B cell (primary cell): ENCODE results near the gene DCUN1D2. TPM values are rescaled to one million over a fixed set of nuclear protein-coding genes. Genes with fewer than 3 reads are reported as not detected.

Experiments
- ATAC-seq: fragments of 200-7000 bp; cut with Tn5 transposase; one replicate; pipeline ENCODE4 v1.10.0; 2021; ENCODE audit warnings: low read depth, mild to moderate bottlenecking, moderate number of reproducible peaks, moderate library complexity
- CTCF ChIA-PET: fragments of 350-600 bp; sonication (Branson Sonifier 250); formaldehyde crosslinking; loops from one replicate; lab custom pipeline; 2021; ENCODE audit warnings: antibody characterized with exemption, inconsistent platforms; lab: Charles Lee
- POLR2A ChIA-PET: fragments of 350-600 bp; sonication (Branson Sonifier 250); formaldehyde crosslinking; loops from one replicate; lab custom pipeline; 2021; ENCODE audit warnings: antibody characterized with exemption; lab: Charles Lee
- DNase-seq: peaks from one replicate; pipeline ENCODE4 v3.0.0; 2013
- H2AFZ ChIP-seq: 2 replicates; pipeline ENCODE4 v1.6.1; 2012; ENCODE audit warnings: mild to moderate bottlenecking, low read depth, low read length; ENCODE audit not compliant: insufficient read depth, poor library complexity, severe bottlenecking
- H3K27ac ChIP-seq, 2 donors: 1 replicate in 1 of 2; 2 replicates in 1 of 2; pipeline ENCODE4 v1.5.1; 2012 to 2013; ENCODE audit warnings: low read length in 2 of 2, mild to moderate bottlenecking in 2 of 2, moderate library complexity in 1 of 2
- H3K27me3 ChIP-seq, 4 experiments: fragments of 200-600 bp in 1 of 4; sonication (generic) in 1 of 4; replicated peaks in 1 of 4; 1 replicate in 2 of 4; 2 replicates in 2 of 4; pipeline versions ENCODE4 v1.6.1 to v1.7.0; 2013 to 2016; ENCODE audit warnings: low read length in 3 of 4, mild to moderate bottlenecking in 2 of 4, mixed read lengths in 1 of 4, moderate library complexity in 1 of 4; ENCODE audit not compliant: insufficient read depth in 4 of 4, control insufficient read depth in 3 of 4; ENCODE audit errors: control extremely low read depth in 1 of 4
- H3K36me3 ChIP-seq, 2 experiments: replicated peaks in 1 of 2; 1 replicate in 1 of 2; 2 replicates in 1 of 2; pipeline versions ENCODE4 v1.6.1 to v1.7.1; 2013; ENCODE audit warnings: low read length in 1 of 2; ENCODE audit not compliant: insufficient read depth in 2 of 2, control insufficient read depth in 1 of 2; ENCODE audit errors: control extremely low read depth in 1 of 2, extremely low read depth in 1 of 2
- H3K4me1 ChIP-seq, 2 donors: fragments of 200-600 bp in 1 of 2; sonication (generic) in 1 of 2; 1 replicate in 1 of 2; 2 replicates in 1 of 2; pipeline versions ENCODE4 v1.5.1 to v1.6.1; 2013 to 2017; ENCODE audit warnings: low read length in 2 of 2; ENCODE audit not compliant: control insufficient read depth in 2 of 2, insufficient read depth in 2 of 2
- H3K4me2 ChIP-seq: replicated peaks from 2 replicates; pipeline ENCODE3; 2012; ENCODE audit warnings: mild to moderate bottlenecking, low read depth, low read length; ENCODE audit not compliant: poor library complexity, severe bottlenecking
- H3K4me3 ChIP-seq, 5 experiments: fragments of 200-600 bp in 1 of 5; sonication (generic) in 1 of 5; 1 replicate in 3 of 5; 2 replicates in 2 of 5; pipeline versions ENCODE4 v1.5.1 to v1.7.0; 2011 to 2016; ENCODE audit warnings: low read length in 4 of 5, mild to moderate bottlenecking in 4 of 5, low read depth in 2 of 5, control low read depth in 1 of 5, moderate library complexity in 1 of 5; ENCODE audit not compliant: insufficient read depth in 1 of 5; ENCODE audit errors: control extremely low read depth in 1 of 5, extremely low read depth in 1 of 5
- H3K79me2 ChIP-seq: fragments of 200-600 bp; sonication (generic); one replicate; pipeline ENCODE4 v1.6.0; 2016; ENCODE audit warnings: low read length; ENCODE audit not compliant: control insufficient read depth, insufficient read depth
- H3K9ac ChIP-seq: fragments of 200-600 bp; sonication (generic); 2 replicates; pipeline ENCODE4 v1.6.1; 2017; ENCODE audit warnings: mild to moderate bottlenecking, low read length, moderate library complexity
- H3K9me3 ChIP-seq, 3 donors: one replicate each; pipeline versions ENCODE4 v1.6.1 to v1.7.1; 2013; ENCODE audit warnings: low read length in 2 of 3; ENCODE audit not compliant: control insufficient read depth in 2 of 3, insufficient read depth in 1 of 3; ENCODE audit errors: control extremely low read depth in 1 of 3
- H4K20me1 ChIP-seq: 2 replicates; pipeline ENCODE4 v1.6.0; 2012; ENCODE audit warnings: mild to moderate bottlenecking, low read length; ENCODE audit not compliant: insufficient read depth, control insufficient read depth, poor library complexity, severe bottlenecking
- H3K27ac Mint-ChIP-seq: one replicate; pipeline ENCODE4 v1.8.0; 2021; ENCODE audit warnings: mixed read lengths
- H3K27me3 Mint-ChIP-seq: one replicate; pipeline ENCODE4 v1.8.0; 2021; ENCODE audit warnings: mixed read lengths
- H3K4me1 Mint-ChIP-seq: one replicate; pipeline ENCODE4 v1.8.0; 2021; ENCODE audit warnings: mixed read lengths
- H3K4me3 Mint-ChIP-seq: one replicate; pipeline ENCODE4 v1.8.0; 2021; ENCODE audit warnings: mixed read lengths
- H3K9me3 Mint-ChIP-seq: one replicate; pipeline ENCODE4 v1.8.0; 2022; ENCODE audit warnings: mixed read lengths; ENCODE audit not compliant: insufficient read depth
- EZH2 ChIP-seq: IDR thresholded peaks from 2 replicates; pipeline ENCODE4 v1.6.1; 2012; ENCODE audit warnings: borderline replicate concordance, low read depth, mild to moderate bottlenecking, moderate library complexity, low read length; ENCODE audit not compliant: insufficient read depth, poor library complexity, severe bottlenecking
- WGBS: methylation state at CpG from one replicate; pipeline ENCODE4 v1.1.5; 2013; ENCODE audit warnings: missing lambda C conversion rate; ENCODE audit not compliant: insufficient coverage; 5-methylcytosine and 5-hydroxymethylcytosine counted together
- intact Hi-C: fragments of 100-400 bp; cut with micrococcal nuclease; formaldehyde crosslinking; loops from one replicate; pipeline ENCODE4 v1.10.0; 2022
- polyA plus RNA-seq: library from polyadenylated mRNA; depleted of rRNA; stranded (reverse); fragments of >200 nt; gene quantifications from 2 replicates; pipeline ENCODE4 v1.2.3, GENCODE V29; 2012
- total RNA-seq, 2 donors: library from RNA; stranded (reverse); fragments of 120-200 nt in 1 of 2; gene quantifications; 1 replicate in 1 of 2; 2 replicates in 1 of 2; pipeline versions ENCODE4 v1.2.3 to v1.2.4, GENCODE V29; 2013 to 2022
- TF ChIP-seq, protein P1 (sequence below): fragments of 200-600 bp; IDR thresholded peaks from one replicate; pipeline ENCODE4 v1.8.0; 2022; ENCODE audit warnings: antibody characterized with exemption, mild to moderate bottlenecking

The DCUN1D2 gene
- total and polyA plus RNA-seq, 2 donors (not counting 1 experiment from before 2014, with no cell fraction given): 15.3 to 41.3 TPM

- intact Hi-C loops: no loop called here
- Histone ChIP-seq H3K79me2 (peaks cover 13% of the 10 kb centered on the region), H3K4me2 (no peak overlapping the region), H3K27me3 (no peaks in the 10 kb centered on the region), H3K4me1 (no peaks in the 10 kb centered on the region), H3K4me3 (no peak overlapping the region), H3K9ac (no peak overlapping the region), H2AFZ (no peak overlapping the region), H3K36me3 (peaks cover 3 to 18% of the 10 kb centered on the region in 2 experiments), H4K20me1 (no peaks in the 10 kb centered on the region), H3K9me3 (peaks cover 0 to 19% (median 0%) of the 10 kb centered on the region in 3 donors), H3K27ac (no peak overlapping the region)
- TF ChIP-seq, protein P1, sequence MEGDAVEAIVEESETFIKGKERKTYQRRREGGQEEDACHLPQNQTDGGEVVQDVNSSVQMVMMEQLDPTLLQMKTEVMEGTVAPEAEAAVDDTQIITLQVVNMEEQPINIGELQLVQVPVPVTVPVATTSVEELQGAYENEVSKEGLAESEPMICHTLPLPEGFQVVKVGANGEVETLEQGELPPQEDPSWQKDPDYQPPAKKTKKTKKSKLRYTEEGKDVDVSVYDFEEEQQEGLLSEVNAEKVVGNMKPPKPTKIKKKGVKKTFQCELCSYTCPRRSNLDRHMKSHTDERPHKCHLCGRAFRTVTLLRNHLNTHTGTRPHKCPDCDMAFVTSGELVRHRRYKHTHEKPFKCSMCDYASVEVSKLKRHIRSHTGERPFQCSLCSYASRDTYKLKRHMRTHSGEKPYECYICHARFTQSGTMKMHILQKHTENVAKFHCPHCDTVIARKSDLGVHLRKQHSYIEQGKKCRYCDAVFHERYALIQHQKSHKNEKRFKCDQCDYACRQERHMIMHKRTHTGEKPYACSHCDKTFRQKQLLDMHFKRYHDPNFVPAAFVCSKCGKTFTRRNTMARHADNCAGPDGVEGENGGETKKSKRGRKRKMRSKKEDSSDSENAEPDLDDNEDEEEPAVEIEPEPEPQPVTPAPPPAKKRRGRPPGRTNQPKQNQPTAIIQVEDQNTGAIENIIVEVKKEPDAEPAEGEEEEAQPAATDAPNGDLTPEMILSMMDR: no peak
- TF ChIP-seq EZH2: no peak
- ATAC-seq (no peak), DNase-seq (no peak)
- Mint-ChIP-seq H3K4me3 (no peak overlapping the region), H3K27me3 (no peaks in the 10 kb centered on the region), H3K9me3 (no peaks in the 10 kb centered on the region), H3K4me1 (no peaks in the 10 kb centered on the region), H3K27ac (no peak overlapping the region)
- ChIA-PET CTCF (interaction anchor here (0.5 kb wide), 1 partner anchor 25 kb away, joined by 3 read pairs; no protein-coding TSS in a partner anchor), POLR2A (no interaction called here)
- WGBS: 85% methylated on average over 4 of the region's 18 CpGs
Measured at GRCh38 chr13:113539176-113539575, 48.7 kb upstream of the DCUN1D2 start.

- no peak overlapping the region for H3K4me3 Mint-ChIP-seq
- 97% methylated on average over 25 of the region's 28 CpGs for WGBS
- peaks cover 0 to 19% (median 0%) of the 10 kb centered on the region in 3 donors for H3K9me3 ChIP-seq
- no peaks in the 10 kb centered on the region for H3K27me3 ChIP-seq
- peaks cover 8% of the 10 kb centered on the region for H3K79me2 ChIP-seq
- H3K4me2 ChIP-seq: no peak overlapping the region
- ChIA-PET POLR2A (no interaction called here), CTCF (no interaction called here)
- ATAC-seq (no peak), DNase-seq (no peak)
- no peaks in the 10 kb centered on the region for H3K9me3 Mint-ChIP-seq
- intact Hi-C loops: no loop called here
- no peaks in the 10 kb centered on the region for H4K20me1 ChIP-seq
- no peaks in the 10 kb centered on the region for H3K27me3 Mint-ChIP-seq
- no peak for TF ChIP-seq EZH2
- TF ChIP-seq, protein P1: no peak
- no peak overlapping the region for H2AFZ ChIP-seq
- H3K9ac ChIP-seq: no peak overlapping the region
- peaks cover 3 to 18% of the 10 kb centered on the region in 2 experiments for H3K36me3 ChIP-seq
- H3K4me1 ChIP-seq: no peaks in the 10 kb centered on the region
- no peak overlapping the region for H3K27ac Mint-ChIP-seq
- no peak overlapping the region for H3K27ac ChIP-seq
- no peaks in the 10 kb centered on the region for H3K4me1 Mint-ChIP-seq
- no peak overlapping the region for H3K4me3 ChIP-seq
Measured at GRCh38 chr13:113538689-113539058, 48.2 kb upstream of the DCUN1D2 start.
